H1 (cell line): ENCODE data around the gene NUP98. TPM values are rescaled to one million over a fixed set of nuclear protein-coding genes. Genes with fewer than 3 reads are reported as not detected.

Source experiments
- EP300 ChIP-seq, 2 experiments: IDR thresholded peaks; 1 replicate in 1 of 2; 2 replicates in 1 of 2; pipeline ENCODE4 v1.6.1; 2011 to 2012; ENCODE audit warnings: low read depth in 2 of 2, low read length in 2 of 2, mild to moderate bottlenecking in 2 of 2, borderline replicate concordance in 1 of 2, inconsistent platforms in 1 of 2, moderate library complexity in 1 of 2
- HDAC6 ChIP-seq: IDR thresholded peaks from one replicate; pipeline ENCODE4 v1.7.1; 2012; ENCODE audit warnings: low read depth, mild to moderate bottlenecking, inconsistent platforms, low read length, moderate library complexity
- JUND ChIP-seq: IDR thresholded peaks from 2 replicates; pipeline ENCODE4 v1.6.1; 2011; ENCODE audit warnings: mild to moderate bottlenecking, improper control_type of control experiment, low read length
- KDM4A ChIP-seq: IDR thresholded peaks from one replicate; pipeline ENCODE4 v1.7.1; 2012; ENCODE audit warnings: low read depth, mild to moderate bottlenecking, moderate library complexity, low read length, inconsistent platforms; ENCODE audit not compliant: severe bottlenecking
- KDM5A ChIP-seq: fragments of 200-600 bp; IDR thresholded peaks from 2 replicates; pipeline ENCODE4 v1.7.1; 2012; ENCODE audit warnings: mild to moderate bottlenecking, low read length, inconsistent platforms, mixed read lengths
- POU5F1 ChIP-seq: IDR thresholded peaks from 2 replicates; pipeline ENCODE4 v1.6.1; 2011; ENCODE audit warnings: low read depth, mild to moderate bottlenecking, low read length, moderate library complexity
- RNF2 ChIP-seq: fragments of 200-900, 300-1000 bp; sonication (generic); IDR thresholded peaks from 2 replicates; pipeline ENCODE4 v1.7.1; 2016; ENCODE audit warnings: borderline replicate concordance, low read depth, mild to moderate bottlenecking, antibody characterized with exemption, low read length; ENCODE audit not compliant: poor library complexity, severe bottlenecking; ENCODE audit errors: missing control alignments
- RXRA ChIP-seq: IDR thresholded peaks from 2 replicates; pipeline ENCODE4 v1.6.1; 2011; ENCODE audit warnings: low read depth, mild to moderate bottlenecking, low read length, moderate library complexity; ENCODE audit not compliant: insufficient read depth
- SIN3A ChIP-seq, 2 experiments: IDR thresholded peaks in 1 of 2; conservative IDR thresholded peaks in 1 of 2; 2 replicates each; pipeline ENCODE4 v1.6.1; 2011 to 2012; ENCODE audit warnings: low read length in 2 of 2, improper control_type of control experiment in 1 of 2, low read depth in 1 of 2, mild to moderate bottlenecking in 1 of 2
- SIX5 ChIP-seq: IDR thresholded peaks from 2 replicates; pipeline ENCODE4 v1.6.1; 2011; ENCODE audit warnings: mild to moderate bottlenecking, low read depth, low read length
- SP4 ChIP-seq: IDR thresholded peaks from 2 replicates; pipeline ENCODE4 v1.6.1; 2012; ENCODE audit warnings: low read length, inconsistent platforms
- TAF1 ChIP-seq: IDR thresholded peaks from 2 replicates; pipeline ENCODE4 v1.6.1; 2011; ENCODE audit warnings: mild to moderate bottlenecking, low read depth, low read length
- TAF7 ChIP-seq: optimal IDR thresholded peaks from 2 replicates; pipeline ENCODE3; 2011; ENCODE audit warnings: low read depth, mild to moderate bottlenecking, inconsistent platforms, low read length, moderate library complexity, borderline replicate concordance
- YY1 ChIP-seq: IDR thresholded peaks from 2 replicates; pipeline ENCODE4 v1.6.1; 2011; ENCODE audit warnings: low read depth, mild to moderate bottlenecking, low read length
- polyA plus RNA-seq, 7 experiments: library from polyadenylated mRNA; depleted of rRNA in 3 of 7; stranded (reverse) in 5 of 7; unstranded in 2 of 7; fragments of >200 nt in 5 of 7; fragments of 200-250 nt in 2 of 7; gene quantifications; 1 replicate in 5 of 7; 2 replicates in 1 of 7; 4 replicates in 1 of 7; pipeline versions ENCODE4 v1.2.1 to v1.2.3, GENCODE V29; 2011 to 2013; ENCODE audit warnings: missing spikeins in 2 of 7, mixed read lengths in 2 of 7
- total RNA-seq: library from RNA; stranded (reverse); fragmentation: NEBNext Ultra II Directional; extraction: Animal tissue kit (Norgen Biotek cat#: 25700); gene quantifications from 2 replicates; pipeline ENCODE4 v1.2.1, GENCODE V29; 2021
- TF ChIP-seq, protein P1 (sequence below), 3 experiments: IDR thresholded peaks; 1 replicate in 2 of 3; 2 replicates in 1 of 3; pipeline versions ENCODE4 v1.5.1 to v1.6.1; 2011; ENCODE audit warnings: low read length in 3 of 3, mild to moderate bottlenecking in 3 of 3, inconsistent platforms in 2 of 3, low read depth in 1 of 3, moderate library complexity in 1 of 3; ENCODE audit not compliant: insufficient read depth in 1 of 3; ENCODE audit errors: control extremely low read depth in 1 of 3
- TF ChIP-seq, protein P2 (sequence below): IDR thresholded peaks from 2 replicates; pipeline ENCODE4 v1.6.1; 2012; ENCODE audit warnings: inconsistent platforms
- TF ChIP-seq, protein P3 (sequence below): IDR thresholded peaks from 2 replicates; pipeline ENCODE4 v1.6.1; 2011; ENCODE audit warnings: low read depth, mild to moderate bottlenecking, low read length; ENCODE audit not compliant: insufficient read depth

Gene NUP98
- total and polyA plus RNA-seq, 2 of the 8 experiments (the other 6 are each of a cell fraction or from before 2014, with no cell fraction given): 98.6 to 261 TPM

DNA sequence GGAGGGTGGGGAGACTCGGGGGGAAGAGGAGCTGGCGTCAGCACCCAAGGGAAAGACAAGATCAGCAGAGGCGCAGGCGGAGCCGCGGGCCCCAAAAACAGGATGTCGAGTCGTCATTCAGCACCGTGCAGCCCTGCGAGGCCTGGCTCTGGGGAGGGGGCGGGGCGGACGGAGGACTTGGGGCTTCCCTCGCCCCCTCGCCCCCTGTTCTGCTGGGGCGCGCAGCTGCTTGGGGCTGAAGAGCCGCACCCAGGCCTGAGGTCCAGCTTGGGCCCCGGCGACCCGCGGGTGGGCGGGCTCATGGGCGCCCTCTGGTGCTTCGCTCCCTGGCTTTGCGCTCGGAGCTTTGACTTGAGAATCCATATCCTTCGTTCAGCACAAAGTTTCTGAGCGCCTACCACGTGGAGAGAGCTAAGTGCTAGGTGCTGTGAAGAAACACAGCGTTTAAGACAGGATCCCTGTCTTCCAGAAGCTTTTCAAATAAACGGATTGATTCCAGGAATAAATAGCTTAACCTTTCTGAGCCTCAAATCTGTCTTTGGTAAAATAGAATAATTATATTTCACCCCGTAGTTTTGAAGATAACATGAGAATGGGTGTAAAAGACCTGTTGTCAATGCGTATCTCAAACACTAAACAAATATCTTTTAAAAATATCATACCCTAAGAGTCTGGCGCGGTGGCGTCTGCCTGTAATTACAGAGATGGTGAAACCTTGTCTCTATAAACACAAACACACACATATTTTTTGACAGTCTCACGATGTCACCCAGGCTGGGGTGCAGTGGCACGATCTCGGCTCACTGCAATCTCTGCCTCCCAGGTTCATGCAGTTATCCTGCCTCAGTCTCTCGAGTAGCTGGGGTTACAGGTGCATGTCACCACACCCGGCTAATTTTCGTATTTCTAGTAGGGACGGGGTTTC, 44.3 kb upstream of the NUP98 start (continued):
- TF ChIP-seq KDM5A (no peak), TAF7 (no peak), RNF2 (no peak), YY1 (no peak), EP300 (IDR thresholded peaks at IDR 0.05; ENCODE audit: borderline replicate concordance in 1 of 2, low read depth in 2 of 2, low read length in 2 of 2) (0 out of 3 replicates have a peak, but pooled peaks of 1 of the 2 experiments have one; percentile 6), TAF1 (peak; percentile 55; the same call in 1 of the 2 replicates), SIN3A (conservative IDR thresholded peaks at IDR 0.05 in 1 of 2, IDR thresholded peaks at IDR 0.05 in 1 of 2; ENCODE audit: low read depth in 1 of 2, low read length in 2 of 2) (peak; percentile 61 to 72; a peak in 2 of 4 replicates), KDM4A (peak; percentile 50), SIX5 (no peak), RXRA (no peak), JUND (peak; percentile 30; the same call in 1 of the 2 replicates), SP4 (no peak), HDAC6 (no peak), POU5F1 (no peak)
- TF ChIP-seq, protein P1, sequence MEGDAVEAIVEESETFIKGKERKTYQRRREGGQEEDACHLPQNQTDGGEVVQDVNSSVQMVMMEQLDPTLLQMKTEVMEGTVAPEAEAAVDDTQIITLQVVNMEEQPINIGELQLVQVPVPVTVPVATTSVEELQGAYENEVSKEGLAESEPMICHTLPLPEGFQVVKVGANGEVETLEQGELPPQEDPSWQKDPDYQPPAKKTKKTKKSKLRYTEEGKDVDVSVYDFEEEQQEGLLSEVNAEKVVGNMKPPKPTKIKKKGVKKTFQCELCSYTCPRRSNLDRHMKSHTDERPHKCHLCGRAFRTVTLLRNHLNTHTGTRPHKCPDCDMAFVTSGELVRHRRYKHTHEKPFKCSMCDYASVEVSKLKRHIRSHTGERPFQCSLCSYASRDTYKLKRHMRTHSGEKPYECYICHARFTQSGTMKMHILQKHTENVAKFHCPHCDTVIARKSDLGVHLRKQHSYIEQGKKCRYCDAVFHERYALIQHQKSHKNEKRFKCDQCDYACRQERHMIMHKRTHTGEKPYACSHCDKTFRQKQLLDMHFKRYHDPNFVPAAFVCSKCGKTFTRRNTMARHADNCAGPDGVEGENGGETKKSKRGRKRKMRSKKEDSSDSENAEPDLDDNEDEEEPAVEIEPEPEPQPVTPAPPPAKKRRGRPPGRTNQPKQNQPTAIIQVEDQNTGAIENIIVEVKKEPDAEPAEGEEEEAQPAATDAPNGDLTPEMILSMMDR (IDR thresholded peaks at IDR 0.05; ENCODE audit: control extremely low read depth in 1 of 3, insufficient read depth in 1 of 3, low read depth in 1 of 3, low read length in 3 of 3): peak; percentile 66 to 83 (median 72)
- TF ChIP-seq, protein P2, sequence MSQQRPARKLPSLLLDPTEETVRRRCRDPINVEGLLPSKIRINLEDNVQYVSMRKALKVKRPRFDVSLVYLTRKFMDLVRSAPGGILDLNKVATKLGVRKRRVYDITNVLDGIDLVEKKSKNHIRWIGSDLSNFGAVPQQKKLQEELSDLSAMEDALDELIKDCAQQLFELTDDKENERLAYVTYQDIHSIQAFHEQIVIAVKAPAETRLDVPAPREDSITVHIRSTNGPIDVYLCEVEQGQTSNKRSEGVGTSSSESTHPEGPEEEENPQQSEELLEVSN: peak; percentile 92
- TF ChIP-seq, protein P3, sequence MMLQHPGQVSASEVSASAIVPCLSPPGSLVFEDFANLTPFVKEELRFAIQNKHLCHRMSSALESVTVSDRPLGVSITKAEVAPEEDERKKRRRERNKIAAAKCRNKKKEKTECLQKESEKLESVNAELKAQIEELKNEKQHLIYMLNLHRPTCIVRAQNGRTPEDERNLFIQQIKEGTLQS: no peak
- TF ChIP-seq, all 59 proteins: peak for 12
